H1 (cell line): ENCODE measurements around the gene CALD1. TPM values are rescaled to one million over a fixed set of nuclear protein-coding genes. Genes with fewer than 3 reads are reported as not detected.

ENCODE experiments used
- CBX5 ChIP-seq: fragments of 300-800, 300-1000 bp; sonication (generic); IDR thresholded peaks from 2 replicates; pipeline ENCODE4 v1.7.1; 2016; ENCODE audit warnings: antibody characterized with exemption, low read length, low read depth
- CTBP2 ChIP-seq: IDR thresholded peaks from 2 replicates; pipeline ENCODE4 v1.7.0; 2011; ENCODE audit warnings: borderline replicate concordance, mild to moderate bottlenecking, moderate library complexity, mixed read lengths, low read length; ENCODE audit not compliant: insufficient read depth, insufficient read length
- GTF2F1 ChIP-seq: IDR thresholded peaks from 2 replicates; pipeline ENCODE4 v1.6.1; 2012; ENCODE audit warnings: low read depth, low read length, improper control_type of control experiment, borderline replicate concordance
- MAX ChIP-seq: IDR thresholded peaks from 2 replicates; pipeline ENCODE4 v1.6.1; 2012; ENCODE audit warnings: inconsistent platforms
- PHF8 ChIP-seq: fragments of 200-600 bp; sonication (generic); conservative IDR thresholded peaks from 2 replicates; pipeline ENCODE4 v1.7.1; 2012; ENCODE audit warnings: low read depth, mild to moderate bottlenecking, inconsistent platforms, low read length, moderate library complexity
- TAF7 ChIP-seq: optimal IDR thresholded peaks from 2 replicates; pipeline ENCODE3; 2011; ENCODE audit warnings: low read depth, mild to moderate bottlenecking, inconsistent platforms, low read length, moderate library complexity, borderline replicate concordance
- polyA plus RNA-seq, 7 experiments: library from polyadenylated mRNA; depleted of rRNA in 3 of 7; stranded (reverse) in 5 of 7; unstranded in 2 of 7; fragments of >200 nt in 5 of 7; fragments of 200-250 nt in 2 of 7; gene quantifications; 1 replicate in 5 of 7; 2 replicates in 1 of 7; 4 replicates in 1 of 7; pipeline versions ENCODE4 v1.2.1 to v1.2.3, GENCODE V29; 2011 to 2013; ENCODE audit warnings: missing spikeins in 2 of 7, mixed read lengths in 2 of 7
- total RNA-seq: library from RNA; stranded (reverse); fragmentation: NEBNext Ultra II Directional; extraction: Animal tissue kit (Norgen Biotek cat#: 25700); gene quantifications from 2 replicates; pipeline ENCODE4 v1.2.1, GENCODE V29; 2021
- TF ChIP-seq, protein P1 (sequence below): IDR thresholded peaks from 2 replicates; pipeline ENCODE4 v1.6.1; 2012; ENCODE audit warnings: low read length, inconsistent platforms

The CALD1 gene
- total and polyA plus RNA-seq, 2 of the 8 experiments (the other 6 are each of a cell fraction or from before 2014, with no cell fraction given), result 34.3 to 177 TPM

GRCh38 chr7:134852625-134853024, 73.2 kb downstream of the CALD1 start (continued):
- TF ChIP-seq, protein P1, sequence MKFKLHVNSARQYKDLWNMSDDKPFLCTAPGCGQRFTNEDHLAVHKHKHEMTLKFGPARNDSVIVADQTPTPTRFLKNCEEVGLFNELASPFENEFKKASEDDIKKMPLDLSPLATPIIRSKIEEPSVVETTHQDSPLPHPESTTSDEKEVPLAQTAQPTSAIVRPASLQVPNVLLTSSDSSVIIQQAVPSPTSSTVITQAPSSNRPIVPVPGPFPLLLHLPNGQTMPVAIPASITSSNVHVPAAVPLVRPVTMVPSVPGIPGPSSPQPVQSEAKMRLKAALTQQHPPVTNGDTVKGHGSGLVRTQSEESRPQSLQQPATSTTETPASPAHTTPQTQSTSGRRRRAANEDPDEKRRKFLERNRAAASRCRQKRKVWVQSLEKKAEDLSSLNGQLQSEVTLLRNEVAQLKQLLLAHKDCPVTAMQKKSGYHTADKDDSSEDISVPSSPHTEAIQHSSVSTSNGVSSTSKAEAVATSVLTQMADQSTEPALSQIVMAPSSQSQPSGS, result no peak
- TF ChIP-seq GTF2F1 (no peak), CBX5 (no peak), CTBP2 (no peak), PHF8 (no peak), MAX (no peak), TAF7 (no peak)
